Stimulated activated naive CD8-positive, alpha-beta T cell treated with anti-CD3 and anti-CD28 coated beads, Interleukin-15, Interleukin-2, amounts not matched to agents 100 ng/mL and 50 ng/mL, for 24 hours (primary cell): ENCODE data around the gene NCAM1.

Experiments used
- H3K27ac Mint-ChIP-seq: one replicate; pipeline ENCODE4 v1.8.0; 2021; ENCODE audit warnings: mild to moderate bottlenecking, mixed read lengths
- H3K27me3 Mint-ChIP-seq: one replicate; pipeline ENCODE4 v1.8.0; 2021; ENCODE audit warnings: mixed read lengths
- H3K36me3 Mint-ChIP-seq: one replicate; pipeline ENCODE4 v1.8.0; 2021; ENCODE audit warnings: low read depth, mixed read lengths
- H3K4me1 Mint-ChIP-seq: one replicate; pipeline ENCODE4 v1.8.0; 2021; ENCODE audit warnings: low read depth, mixed read lengths
- H3K4me3 Mint-ChIP-seq: one replicate; pipeline ENCODE4 v1.8.0; 2021; ENCODE audit warnings: mild to moderate bottlenecking, mixed read lengths
- H3K9me3 Mint-ChIP-seq: one replicate; pipeline ENCODE4 v1.8.0; 2021; ENCODE audit warnings: mixed read lengths

The NCAM1 gene

GRCh38 chr11:113270080-113270479 is 308.9 kb downstream of the NCAM1 start:
- no peaks in the 10 kb centered on the region for H3K27me3 Mint-ChIP-seq
- no peak overlapping the region for H3K27ac Mint-ChIP-seq
- no peaks in the 10 kb centered on the region for H3K4me1 Mint-ChIP-seq
- no peak overlapping the region for H3K4me3 Mint-ChIP-seq
- no peaks in the 10 kb centered on the region for H3K36me3 Mint-ChIP-seq
- no peaks in the 10 kb centered on the region for H3K9me3 Mint-ChIP-seq

- H3K4me1 Mint-ChIP-seq = no peaks in the 10 kb centered on the region
- H3K27me3 Mint-ChIP-seq = no peaks in the 10 kb centered on the region
- no peak overlapping the region for H3K4me3 Mint-ChIP-seq
- H3K27ac Mint-ChIP-seq = no peak overlapping the region
- H3K9me3 Mint-ChIP-seq = no peaks in the 10 kb centered on the region
- H3K36me3 Mint-ChIP-seq = no peaks in the 10 kb centered on the region
Observed at GRCh38 chr11:113271551-113272245, 310.5 kb downstream of the NCAM1 start.

- Mint-ChIP-seq H3K36me3 (no peaks in the 10 kb centered on the region), H3K4me3 (no peak overlapping the region), H3K27ac (no peak overlapping the region), H3K4me1 (no peaks in the 10 kb centered on the region), H3K9me3 (no peaks in the 10 kb centered on the region), H3K27me3 (no peaks in the 10 kb centered on the region)
Observed at GRCh38 chr11:113272281-113272680, 311.1 kb downstream of the NCAM1 start.

- Mint-ChIP-seq H3K27ac (no peak overlapping the region), H3K4me3 (no peak overlapping the region), H3K27me3 (no peaks in the 10 kb centered on the region), H3K4me1 (no peaks in the 10 kb centered on the region), H3K36me3 (no peaks in the 10 kb centered on the region), H3K9me3 (no peaks in the 10 kb centered on the region)
Observed at GRCh38 chr11:113272927-113273615, 311.9 kb downstream of the NCAM1 start.

- Mint-ChIP-seq H3K4me3 (no peak overlapping the region), H3K36me3 (no peaks in the 10 kb centered on the region), H3K9me3 (no peaks in the 10 kb centered on the region), H3K4me1 (no peaks in the 10 kb centered on the region), H3K27me3 (no peaks in the 10 kb centered on the region), H3K27ac (no peak overlapping the region)
Observed at GRCh38 chr11:113273720-113274119, 312.5 kb downstream of the NCAM1 start.

GRCh38 chr11:113274713-113275582 is 313.7 kb downstream of the NCAM1 start:
- Mint-ChIP-seq H3K36me3 (no peaks in the 10 kb centered on the region), H3K4me1 (no peaks in the 10 kb centered on the region), H3K9me3 (no peaks in the 10 kb centered on the region), H3K27ac (no peak overlapping the region), H3K4me3 (no peak overlapping the region), H3K27me3 (no peaks in the 10 kb centered on the region)

- no peak overlapping the region for H3K27ac Mint-ChIP-seq
Observed at GRCh38 chr11:113275602-113276001, 314.4 kb downstream of the NCAM1 start.

GRCh38 chr11:113276466-113276865 is 315.2 kb downstream of the NCAM1 start:
- no peak overlapping the region for H3K27ac Mint-ChIP-seq
- no peaks in the 10 kb centered on the region for H3K36me3 Mint-ChIP-seq

More at GRCh38 chr11:113275602-113276001, 314.4 kb downstream of the NCAM1 start:
- Mint-ChIP-seq H3K4me3 (no peak overlapping the region), H3K4me1 (no peaks in the 10 kb centered on the region), H3K27me3 (no peaks in the 10 kb centered on the region), H3K9me3 (no peaks in the 10 kb centered on the region), H3K36me3 (no peaks in the 10 kb centered on the region)

GRCh38 chr11:113277907-113278306 is 316.7 kb downstream of the NCAM1 start:
- H3K27me3 Mint-ChIP-seq = no peaks in the 10 kb centered on the region

More at GRCh38 chr11:113276466-113276865, 315.2 kb downstream of the NCAM1 start:
- Mint-ChIP-seq H3K4me1 (no peaks in the 10 kb centered on the region), H3K27me3 (no peaks in the 10 kb centered on the region), H3K4me3 (no peak overlapping the region), H3K9me3 (no peaks in the 10 kb centered on the region)

GRCh38 chr11:113278481-113278880 is 317.3 kb downstream of the NCAM1 start:
- H3K4me3 Mint-ChIP-seq = no peak overlapping the region
- H3K27me3 Mint-ChIP-seq = no peaks in the 10 kb centered on the region

More at GRCh38 chr11:113277907-113278306, 316.7 kb downstream of the NCAM1 start:
- Mint-ChIP-seq H3K9me3 (no peaks in the 10 kb centered on the region), H3K4me1 (no peaks in the 10 kb centered on the region), H3K27ac (no peak overlapping the region), H3K36me3 (no peaks in the 10 kb centered on the region), H3K4me3 (no peak overlapping the region)

GRCh38 chr11:113278925-113279324 is 317.7 kb downstream of the NCAM1 start:
- no peak overlapping the region for H3K27ac Mint-ChIP-seq

More at GRCh38 chr11:113278481-113278880, 317.3 kb downstream of the NCAM1 start:
- Mint-ChIP-seq H3K9me3 (no peaks in the 10 kb centered on the region), H3K4me1 (no peaks in the 10 kb centered on the region), H3K27ac (no peak overlapping the region), H3K36me3 (no peaks in the 10 kb centered on the region)

GRCh38 chr11:113279591-113279990 is 318.4 kb downstream of the NCAM1 start:
- H3K27me3 Mint-ChIP-seq = no peaks in the 10 kb centered on the region
- H3K36me3 Mint-ChIP-seq = no peaks in the 10 kb centered on the region
- no peak overlapping the region for H3K27ac Mint-ChIP-seq
- no peaks in the 10 kb centered on the region for H3K9me3 Mint-ChIP-seq
- no peaks in the 10 kb centered on the region for H3K4me1 Mint-ChIP-seq
- no peak overlapping the region for H3K4me3 Mint-ChIP-seq

More at GRCh38 chr11:113278925-113279324, 317.7 kb downstream of the NCAM1 start:
- Mint-ChIP-seq H3K36me3 (no peaks in the 10 kb centered on the region), H3K4me1 (no peaks in the 10 kb centered on the region), H3K27me3 (no peaks in the 10 kb centered on the region), H3K9me3 (no peaks in the 10 kb centered on the region), H3K4me3 (no peak overlapping the region)

GRCh38 chr11:113281052-113281725 is 320.0 kb downstream of the NCAM1 start:
- no peaks in the 10 kb centered on the region for H3K4me1 Mint-ChIP-seq
- H3K9me3 Mint-ChIP-seq = no peaks in the 10 kb centered on the region
- no peak overlapping the region for H3K4me3 Mint-ChIP-seq
- H3K27ac Mint-ChIP-seq = no peak overlapping the region
- H3K27me3 Mint-ChIP-seq = no peaks in the 10 kb centered on the region
- H3K36me3 Mint-ChIP-seq = no peaks in the 10 kb centered on the region

GRCh38 chr11:113282898-113283437 is 321.7 kb downstream of the NCAM1 start:
- H3K4me1 Mint-ChIP-seq = no peaks in the 10 kb centered on the region
- no peaks in the 10 kb centered on the region for H3K9me3 Mint-ChIP-seq
- no peak overlapping the region for H3K27ac Mint-ChIP-seq
- H3K36me3 Mint-ChIP-seq = no peaks in the 10 kb centered on the region
- peaks cover 5% of the 10 kb centered on the region for H3K27me3 Mint-ChIP-seq
- no peak overlapping the region for H3K4me3 Mint-ChIP-seq
